Activated CD8-positive, alpha-beta memory T cell treated with anti-CD3 and anti-CD28 coated beads for 36 hours (primary cell): Measurements from ENCODE around the gene DIP2C. TPM values are rescaled to one million over a fixed set of nuclear protein-coding genes. Genes with fewer than 3 reads are reported as not detected.
"Not testable (repeated sequence)": the region's sequence is repeated elsewhere in the genome, so short reads cannot be mapped to it uniquely, and the experiment has no call there.

ENCODE experiments used
- CTCF ChIA-PET: fragments of 350-600 bp; sonication (Branson Sonifier 250); formaldehyde crosslinking; loops from one replicate; lab custom pipeline; 2021; ENCODE audit warnings: antibody characterized with exemption; lab: Charles Lee
- POLR2A ChIA-PET: fragments of 350-600 bp; sonication (Branson Sonifier 250); formaldehyde crosslinking; loops from one replicate; lab custom pipeline; 2021; ENCODE audit warnings: antibody characterized with exemption; lab: Charles Lee
- total RNA-seq, 2 experiments: library from RNA; stranded (reverse); gene quantifications; one replicate each; pipeline ENCODE4 v1.2.3, GENCODE V29; 2021

DIP2C gene
- total RNA-seq, 2 experiments from 2014 or later: 0.08 TPM

DNA sequence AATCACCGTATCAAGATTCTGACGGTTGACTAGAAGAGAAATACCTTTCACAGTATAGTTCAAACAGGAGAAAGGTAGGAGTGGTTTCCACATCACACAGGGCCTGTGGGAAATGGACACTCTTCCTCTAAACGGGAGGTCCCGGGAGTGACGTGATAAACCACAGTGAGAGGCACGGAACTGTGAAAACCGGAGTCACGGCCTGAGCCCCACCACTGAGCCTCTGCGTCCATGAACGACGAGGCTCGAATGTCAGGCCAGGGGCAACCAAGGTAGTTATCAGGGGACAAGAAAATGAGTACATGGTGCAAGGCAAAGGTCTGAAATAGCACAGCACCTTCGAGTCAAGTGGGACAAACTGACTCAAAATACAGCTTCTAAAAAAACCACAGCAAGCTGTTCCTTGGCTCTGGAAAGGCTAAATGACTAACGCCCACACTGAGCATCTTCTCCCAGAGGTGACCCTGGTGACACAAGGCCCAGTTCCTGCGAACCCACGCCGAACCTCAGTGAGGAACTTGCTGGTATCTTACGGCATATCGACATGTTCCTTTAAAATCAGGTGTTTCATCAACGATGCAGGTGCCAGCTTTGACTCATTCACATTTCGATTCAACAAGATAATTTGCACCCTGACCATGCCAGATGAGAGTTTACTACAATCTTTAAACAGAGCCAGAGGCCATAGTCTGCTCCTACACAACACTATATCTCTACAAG, 99.3 kb downstream of the DIP2C start:
- POLR2A ChIA-PET: no interaction called here
- CTCF ChIA-PET: no interaction called here

DNA sequence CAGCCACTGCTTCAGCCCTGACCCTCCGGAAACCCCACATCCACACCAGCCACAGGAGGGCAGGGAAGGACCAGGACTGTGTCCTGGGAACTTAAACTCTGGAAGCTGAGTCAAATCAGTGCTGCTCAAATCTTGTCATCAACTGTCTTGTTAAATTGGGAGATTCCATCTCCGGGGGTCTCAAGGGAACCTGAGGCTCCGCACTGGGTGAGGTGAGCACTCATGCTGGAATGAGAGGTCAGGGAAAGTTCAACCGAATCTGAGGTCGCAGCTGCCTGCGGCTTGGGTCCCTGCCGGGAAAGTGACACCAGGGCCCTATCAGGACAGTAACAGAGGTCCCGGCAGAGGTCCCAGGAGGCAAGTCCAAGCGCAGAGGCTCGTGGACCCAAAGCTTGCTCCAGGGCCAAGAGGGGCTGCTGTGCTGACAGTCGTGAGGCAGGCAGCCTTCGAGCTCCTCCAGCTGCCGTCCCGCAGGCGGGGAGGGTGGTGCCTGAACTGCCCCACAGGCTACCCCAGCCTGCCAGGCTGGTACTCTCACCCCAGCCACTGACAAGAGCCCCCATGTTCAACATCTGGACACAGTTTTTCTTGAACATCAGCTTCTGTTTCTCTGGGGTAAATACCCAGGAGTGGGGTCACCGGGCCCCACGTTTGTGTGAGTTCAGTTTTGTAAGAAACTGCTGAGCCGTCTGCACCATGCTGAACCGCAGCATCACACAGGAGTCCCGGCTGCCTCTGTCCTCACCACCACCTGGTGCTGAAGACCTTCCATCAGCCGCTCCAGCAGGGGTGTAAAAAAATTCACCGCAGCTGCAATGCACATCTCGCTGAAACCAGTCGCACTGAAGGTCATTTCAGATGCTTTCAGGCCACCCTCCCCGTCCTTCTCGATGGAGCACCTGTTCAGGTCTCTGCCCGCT, 101.0 kb downstream of the DIP2C start:
- ChIA-PET POLR2A (no interaction called here), CTCF (no interaction called here)

DNA sequence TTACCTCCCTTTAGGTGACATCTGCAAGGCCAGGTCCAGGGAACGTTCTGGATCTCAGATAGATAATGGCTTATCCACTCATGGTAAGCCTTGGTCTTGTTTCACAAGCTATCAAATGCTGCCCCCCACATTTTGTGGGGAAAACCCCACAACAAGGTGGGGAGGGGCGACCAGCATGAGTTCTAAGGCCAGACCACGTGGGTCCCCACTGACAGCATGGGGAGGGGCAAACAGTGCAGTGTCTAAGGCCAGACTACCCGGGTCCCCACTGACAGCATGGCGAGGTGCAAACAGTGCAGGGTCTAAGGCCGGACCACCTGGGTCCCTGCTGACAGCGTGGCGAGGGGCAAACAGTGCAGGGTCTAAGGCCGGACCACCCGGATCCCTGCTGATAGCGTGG, 102.8 kb downstream of the DIP2C start:
- CTCF ChIA-PET: no interaction called here

DNA sequence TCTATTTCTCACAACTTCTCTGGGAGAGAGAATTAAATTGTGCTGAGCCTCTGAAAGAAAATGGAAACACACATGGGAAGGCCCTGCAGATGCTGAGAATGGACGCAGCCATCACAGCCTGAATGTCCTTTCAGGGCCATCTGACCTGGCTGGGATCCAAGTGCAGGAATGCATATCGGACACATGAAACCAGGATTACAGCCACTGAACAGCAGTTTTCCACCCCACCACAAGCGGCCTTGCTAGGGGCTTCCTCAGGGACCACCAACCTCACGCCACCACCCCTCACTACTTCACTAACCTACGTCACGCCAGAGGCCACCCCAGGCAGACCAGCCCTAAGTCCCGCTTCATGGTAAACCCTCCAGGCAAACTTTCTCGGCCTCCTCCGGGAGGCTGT, 103.3 kb downstream of the DIP2C start:
- ChIA-PET POLR2A (no interaction called here), CTCF (no interaction called here)

More for the DNA sequence above, 102.8 kb downstream of the DIP2C start:
- POLR2A ChIA-PET: no interaction called here

DNA sequence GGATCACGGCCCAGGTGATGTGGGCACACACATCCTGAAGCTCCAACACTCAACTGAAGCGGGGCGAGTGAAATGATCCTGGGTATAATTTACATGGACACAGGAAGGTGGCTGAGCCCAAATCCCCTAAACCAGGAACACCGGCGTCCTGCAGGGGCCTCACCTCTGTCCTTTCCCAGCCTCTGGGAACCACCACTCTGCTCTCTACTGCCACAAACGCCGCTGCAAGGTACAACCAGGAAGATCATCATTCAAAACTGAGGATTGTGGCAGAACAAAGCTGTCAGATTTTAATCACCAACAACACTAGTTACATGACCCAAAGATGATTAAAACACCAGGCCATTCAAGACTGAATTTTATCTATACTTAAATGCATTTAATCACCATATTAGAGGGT, 104.0 kb downstream of the DIP2C start:
- POLR2A ChIA-PET: no interaction called here
- CTCF ChIA-PET: no interaction called here

DNA sequence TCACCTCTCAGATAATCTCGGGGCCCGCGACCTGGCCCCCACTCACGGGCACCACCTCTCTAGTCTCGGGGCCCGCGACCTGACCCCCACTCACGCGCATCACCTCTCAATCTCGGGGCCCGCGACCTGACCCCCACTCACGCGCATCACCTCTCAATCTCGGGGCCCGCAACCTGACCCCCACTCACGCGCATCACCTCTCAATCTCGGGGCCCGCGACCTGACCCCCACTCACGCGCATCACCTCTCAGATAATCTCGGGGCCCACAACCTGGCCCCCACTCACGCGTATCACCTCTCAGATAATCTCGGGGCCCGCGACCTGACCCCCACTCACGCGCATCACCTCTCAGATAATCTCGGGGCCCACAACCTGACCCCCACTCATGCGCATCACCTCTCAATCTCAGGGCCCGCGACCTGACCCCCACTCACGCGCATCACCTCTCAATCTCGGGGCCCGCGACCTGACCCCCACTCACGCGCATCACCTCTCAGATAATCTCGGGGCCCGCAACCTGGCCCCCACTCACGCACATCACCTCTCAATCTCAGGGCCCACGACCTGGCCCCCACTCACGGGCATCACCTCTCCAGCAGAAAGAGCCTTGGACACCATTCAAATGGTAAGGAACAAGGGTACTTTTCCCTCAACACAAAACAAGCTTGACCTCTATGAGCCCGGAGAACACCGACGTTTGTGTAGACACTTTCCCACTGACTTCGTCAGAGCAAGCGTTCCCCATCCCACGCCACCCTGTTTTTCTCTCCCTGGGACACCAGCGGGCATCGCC, 104.8 kb downstream of the DIP2C start:
- POLR2A ChIA-PET, CTCF ChIA-PET: not testable (repeated sequence)

DNA sequence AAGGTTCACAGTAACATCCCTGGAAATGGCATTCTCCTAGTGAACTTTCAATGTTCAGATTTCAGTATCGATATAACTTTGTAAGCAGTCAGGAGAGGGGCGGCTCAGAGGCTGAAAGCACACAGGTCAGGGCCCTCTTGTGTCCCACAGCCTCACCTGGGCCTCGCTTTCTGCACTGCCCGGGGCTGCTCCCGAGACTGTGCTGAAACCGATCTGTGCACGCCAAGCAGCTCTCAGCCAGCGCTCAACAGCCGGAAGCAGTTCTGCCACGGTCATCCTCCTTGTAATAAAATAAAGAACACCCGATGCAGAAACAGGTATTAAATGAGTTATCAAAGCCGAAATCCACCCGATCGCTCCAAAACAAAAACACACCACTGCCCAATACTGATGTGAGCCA, 106.0 kb downstream of the DIP2C start:
- ChIA-PET CTCF (no interaction called here), POLR2A (no interaction called here)

DNA sequence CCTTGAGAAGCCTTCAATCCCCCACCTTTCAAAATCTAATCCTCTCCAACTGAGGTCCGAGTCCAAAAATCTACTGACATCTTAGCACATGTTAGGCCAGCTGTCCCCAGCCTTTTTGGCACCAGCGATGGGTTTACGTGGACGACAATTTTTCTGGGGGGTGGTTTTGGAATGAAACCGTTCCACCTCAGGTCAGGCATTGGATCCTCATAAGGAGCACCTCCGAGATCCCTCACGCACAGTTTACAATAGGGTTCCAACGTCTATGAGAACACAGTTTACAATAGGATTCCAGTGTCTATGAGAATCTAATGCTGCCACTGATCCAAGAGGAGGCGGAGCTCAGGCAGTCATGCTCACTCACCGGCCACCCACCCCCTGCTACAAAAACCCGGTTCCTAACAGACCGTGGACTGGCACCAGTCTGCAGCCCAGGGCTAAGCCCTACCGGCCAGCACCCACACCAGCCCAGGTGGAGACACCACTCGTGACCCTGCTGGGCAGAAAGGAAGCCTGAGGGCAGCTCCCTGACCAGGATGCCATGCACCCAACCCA, 107.6 kb downstream of the DIP2C start:
- ChIA-PET CTCF (no interaction called here), POLR2A (no interaction called here)

DNA sequence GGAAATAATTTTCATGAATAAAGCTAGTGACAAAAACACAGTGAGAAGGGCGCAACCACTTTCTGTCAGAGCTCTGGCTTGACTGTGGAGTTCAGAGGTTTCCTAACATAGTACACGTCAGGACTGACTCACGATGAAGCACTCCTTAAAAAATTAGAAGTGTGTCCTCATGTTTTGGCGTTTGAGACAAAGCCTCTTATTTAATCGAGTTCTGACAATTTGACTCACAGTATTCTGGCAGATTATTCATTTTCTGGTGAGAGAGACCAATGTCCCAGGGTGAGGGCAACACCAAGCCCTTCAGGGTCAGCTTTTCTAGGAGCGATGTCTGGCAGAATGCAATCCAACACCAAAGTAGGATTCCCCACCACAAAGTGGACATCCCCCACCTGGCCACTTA, 108.7 kb downstream of the DIP2C start:
- ChIA-PET CTCF (no interaction called here), POLR2A (no interaction called here)

DNA sequence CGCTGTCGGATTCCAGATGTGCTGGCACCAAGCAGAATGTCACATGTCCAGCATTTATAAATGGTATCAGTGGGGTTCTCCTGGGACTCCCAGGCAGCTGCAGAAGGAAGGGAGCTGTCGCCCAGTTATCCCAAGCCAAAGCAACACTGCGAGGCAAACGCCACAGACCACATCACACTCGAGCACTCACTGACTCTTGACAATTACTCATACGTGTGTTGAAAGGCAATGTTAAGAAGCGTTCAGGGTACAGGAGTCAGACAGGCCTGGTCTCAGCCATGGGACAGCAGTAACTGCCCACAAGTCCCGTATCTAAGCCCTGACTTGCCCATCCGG, 113.4 kb downstream of the DIP2C start:
- ChIA-PET CTCF (no interaction called here), POLR2A (no interaction called here)

DNA sequence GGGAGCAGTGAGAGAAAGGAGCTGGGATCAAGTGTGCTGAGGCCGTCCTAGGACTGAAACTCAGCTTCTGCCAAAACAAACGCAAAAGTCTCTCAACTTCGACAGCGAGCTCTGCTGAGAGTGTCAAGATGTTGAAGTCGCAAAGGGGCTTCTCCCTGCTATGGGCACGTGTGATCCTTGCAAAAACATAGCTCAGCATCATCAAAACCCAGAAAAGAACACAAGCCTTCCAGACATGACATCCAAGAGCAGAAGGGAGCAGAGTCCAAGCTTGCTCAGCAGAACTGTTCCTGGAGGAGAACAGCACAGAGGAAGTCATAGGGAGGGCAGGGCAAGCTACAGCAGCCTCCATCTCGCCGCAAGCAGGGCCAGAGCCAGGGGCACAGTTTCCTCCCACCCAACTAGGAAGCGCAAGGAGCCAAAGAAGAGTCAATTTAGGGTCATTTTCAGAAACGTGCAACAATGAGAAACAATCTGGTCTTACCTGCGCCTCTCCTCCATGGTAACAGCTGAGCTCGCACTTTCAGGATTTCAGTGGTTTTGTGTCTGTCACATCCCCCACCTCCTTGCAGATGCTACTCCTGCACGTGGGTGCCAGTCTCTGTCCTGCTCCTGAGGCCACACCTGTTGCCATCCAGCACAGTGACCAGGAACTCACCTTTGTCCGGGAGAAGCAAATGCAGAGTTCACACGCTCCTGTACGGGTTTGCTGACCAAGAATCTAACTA, 113.9 kb downstream of the DIP2C start:
- CTCF ChIA-PET: no interaction called here
- POLR2A ChIA-PET: no interaction called here

DNA sequence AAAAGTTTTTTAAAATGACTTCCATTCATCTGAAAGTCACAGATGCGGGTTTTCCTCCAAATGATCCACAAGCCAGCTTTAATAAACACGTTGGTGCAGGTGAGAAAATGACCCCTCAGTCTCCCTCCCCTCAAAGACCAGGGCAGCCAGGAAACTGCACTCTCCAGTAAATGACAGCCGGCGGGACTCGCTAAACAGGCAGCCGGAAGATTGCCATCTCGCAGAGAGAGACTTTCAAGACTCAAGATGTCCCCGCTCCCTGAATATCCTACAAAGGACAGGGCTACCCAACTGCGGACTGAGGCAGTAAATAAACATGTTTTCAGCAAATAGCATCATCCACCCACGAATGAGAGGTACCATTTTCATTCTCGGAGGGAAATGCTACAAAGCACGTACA, 116.8 kb downstream of the DIP2C start:
- POLR2A ChIA-PET: no interaction called here
- CTCF ChIA-PET: interaction anchor here (0.5 kb wide), 1 partner anchor 389 kb away, joined by 3 read pairs; no protein-coding TSS in a partner anchor

DNA sequence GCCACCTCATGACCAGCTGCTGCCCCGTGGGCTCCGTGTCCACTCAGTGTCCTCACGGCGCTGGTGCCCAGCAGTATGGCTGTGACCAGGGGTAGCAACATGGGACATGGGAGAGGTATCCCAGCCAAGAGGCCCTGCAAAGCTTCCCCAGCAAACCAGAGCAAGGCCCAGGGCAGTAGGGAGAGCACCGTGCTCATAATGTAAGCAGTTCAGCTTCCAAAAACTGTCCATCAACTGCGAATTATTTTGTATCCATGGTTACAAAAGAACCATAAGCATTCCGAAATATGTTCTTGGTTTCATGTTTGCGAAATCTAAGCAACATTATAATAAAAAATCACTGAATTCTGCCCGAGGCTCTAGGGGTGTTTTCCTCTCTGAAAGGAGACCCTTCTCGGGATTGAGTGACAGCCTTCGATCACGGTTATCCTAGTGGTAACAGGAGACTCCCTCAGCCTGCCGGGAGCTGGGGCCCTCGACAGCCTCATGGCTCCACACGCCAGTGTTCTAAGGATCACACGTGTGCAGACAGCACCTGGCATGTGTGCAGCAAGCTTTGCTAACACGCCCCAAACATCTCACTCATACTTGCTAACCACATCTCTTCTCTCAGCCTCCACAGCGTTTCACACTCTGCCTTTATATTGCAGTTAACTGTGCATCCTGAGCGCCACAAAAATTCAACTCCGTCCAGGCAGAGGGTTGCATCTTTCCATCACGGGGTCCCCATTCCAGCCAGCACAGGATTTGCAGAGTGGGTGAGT, 117.6 kb downstream of the DIP2C start:
- POLR2A ChIA-PET: no interaction called here
- CTCF ChIA-PET: interaction anchor here (0.5 kb wide), 1 partner anchor 390 kb away, joined by 3 read pairs; no protein-coding TSS in a partner anchor

DNA sequence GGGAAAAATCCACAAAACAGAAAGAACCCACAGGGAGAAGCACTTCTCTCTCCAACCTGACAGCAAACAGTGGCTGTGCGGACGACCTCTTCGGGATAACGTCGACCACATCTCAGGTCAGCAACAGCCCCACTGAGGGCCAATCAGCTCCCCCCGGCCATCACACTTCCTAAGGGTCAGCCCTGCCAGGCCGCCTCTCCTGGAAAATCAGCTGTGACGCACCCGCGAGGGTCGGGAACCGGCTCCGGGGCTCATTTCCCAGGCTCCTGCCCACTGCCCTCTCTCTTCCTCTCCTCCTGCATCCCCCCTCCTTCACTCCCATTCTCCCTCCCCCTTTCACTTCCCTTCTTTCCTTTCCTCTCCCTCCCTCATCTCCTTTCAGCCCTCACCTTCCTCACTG, 118.3 kb downstream of the DIP2C start:
- ChIA-PET POLR2A (no interaction called here), CTCF (no interaction called here)

DNA sequence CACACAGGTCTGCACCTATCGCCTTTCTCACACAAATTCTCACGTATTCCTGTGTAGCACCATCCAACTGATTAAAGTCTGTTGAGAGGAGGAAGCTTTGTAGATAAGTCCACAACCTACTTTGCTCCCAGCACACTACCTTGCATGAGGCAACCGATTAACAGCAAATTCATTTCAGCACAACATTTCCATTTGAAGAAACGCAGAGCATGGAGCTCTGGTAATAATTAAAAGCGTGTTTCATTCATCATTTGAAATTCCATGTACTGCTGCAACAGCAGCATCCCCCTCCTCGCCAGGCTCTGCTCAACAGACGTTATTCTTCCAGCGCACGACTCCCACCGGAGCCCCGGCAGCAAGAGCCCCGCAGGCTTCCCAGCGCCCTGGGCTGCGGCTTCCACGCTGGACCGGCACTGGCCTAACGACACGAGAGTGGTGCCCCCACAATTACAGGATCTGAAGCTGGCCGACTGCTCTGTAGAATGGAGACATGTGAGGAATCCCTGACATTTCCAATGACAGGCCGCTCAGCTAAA, 118.8 kb downstream of the DIP2C start:
- POLR2A ChIA-PET: no interaction called here
- CTCF ChIA-PET: no interaction called here

DNA sequence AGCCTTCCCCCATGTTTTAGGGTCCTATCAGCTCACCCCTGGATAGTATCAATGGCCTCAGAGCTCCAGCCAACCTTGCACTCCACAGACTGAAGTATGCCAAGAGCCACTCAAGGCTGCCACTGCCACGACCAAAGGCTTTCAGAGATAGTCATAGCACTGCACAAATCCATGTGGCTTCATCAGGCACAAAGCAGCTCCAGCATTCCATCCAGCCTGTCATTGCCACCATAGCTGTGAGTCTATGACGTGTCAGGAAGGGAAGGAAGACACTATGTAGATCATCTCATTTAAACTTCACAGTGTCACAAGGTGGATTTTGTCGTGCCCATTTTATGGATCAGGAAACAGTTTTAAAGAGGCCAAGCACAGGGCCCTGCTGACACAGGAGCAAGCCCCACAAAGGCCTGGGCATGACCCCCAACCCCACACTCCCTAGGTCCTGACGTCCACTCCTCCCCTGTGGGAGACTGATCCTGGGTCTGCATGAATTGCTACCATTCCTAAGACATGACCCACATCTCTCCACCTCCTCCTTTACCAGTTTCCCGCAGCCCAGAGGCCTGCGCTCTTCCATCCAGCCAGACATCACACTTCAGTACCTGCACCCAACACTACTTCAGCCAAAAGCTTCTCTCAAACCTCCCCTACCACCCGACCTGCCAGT, 119.4 kb downstream of the DIP2C start:
- ChIA-PET POLR2A (no interaction called here), CTCF (no interaction called here)

DNA sequence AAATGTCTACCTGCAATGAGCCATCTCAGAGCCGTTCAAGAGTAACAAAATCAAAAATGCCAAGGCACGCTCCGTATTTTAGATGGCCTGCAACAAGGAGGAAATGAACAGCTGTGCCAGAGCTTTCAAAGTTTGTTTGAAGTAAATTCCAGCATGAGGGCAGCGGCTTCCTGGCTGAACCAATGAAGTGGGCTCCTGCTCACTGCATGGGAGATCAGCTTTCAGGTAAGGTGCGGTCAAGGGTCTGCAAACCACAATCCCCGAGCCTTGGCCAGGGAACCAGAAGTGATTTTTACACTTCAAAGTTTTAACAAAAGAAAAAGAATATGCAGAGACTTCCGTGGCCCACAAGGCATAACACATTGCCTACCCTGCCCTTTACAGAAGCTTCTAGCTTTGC, 120.6 kb downstream of the DIP2C start:
- ChIA-PET POLR2A (no interaction called here), CTCF (no interaction called here)

DNA sequence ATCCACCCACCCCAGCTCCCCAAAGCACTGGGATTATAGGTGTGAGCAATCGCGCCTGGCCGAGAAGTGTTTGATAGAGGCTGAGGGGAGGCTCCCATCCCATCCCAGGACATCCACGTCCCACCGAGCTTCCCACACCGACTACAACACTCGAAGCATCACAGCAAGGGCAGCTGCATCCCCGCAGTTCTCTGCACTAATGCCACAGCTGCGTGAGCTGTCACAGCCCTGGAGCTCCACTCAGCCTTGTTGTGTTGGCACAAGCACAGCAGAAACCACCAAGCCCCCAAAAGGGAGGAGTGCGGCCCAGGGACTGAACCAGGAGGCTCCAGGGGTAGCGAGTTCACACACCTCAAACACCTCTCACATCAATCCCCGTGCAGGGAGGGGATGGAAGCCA, 121.6 kb downstream of the DIP2C start:
- CTCF ChIA-PET: no interaction called here
- POLR2A ChIA-PET: no interaction called here
